ENCODE results near the gene STK32B.

The STK32B gene

DNA sequence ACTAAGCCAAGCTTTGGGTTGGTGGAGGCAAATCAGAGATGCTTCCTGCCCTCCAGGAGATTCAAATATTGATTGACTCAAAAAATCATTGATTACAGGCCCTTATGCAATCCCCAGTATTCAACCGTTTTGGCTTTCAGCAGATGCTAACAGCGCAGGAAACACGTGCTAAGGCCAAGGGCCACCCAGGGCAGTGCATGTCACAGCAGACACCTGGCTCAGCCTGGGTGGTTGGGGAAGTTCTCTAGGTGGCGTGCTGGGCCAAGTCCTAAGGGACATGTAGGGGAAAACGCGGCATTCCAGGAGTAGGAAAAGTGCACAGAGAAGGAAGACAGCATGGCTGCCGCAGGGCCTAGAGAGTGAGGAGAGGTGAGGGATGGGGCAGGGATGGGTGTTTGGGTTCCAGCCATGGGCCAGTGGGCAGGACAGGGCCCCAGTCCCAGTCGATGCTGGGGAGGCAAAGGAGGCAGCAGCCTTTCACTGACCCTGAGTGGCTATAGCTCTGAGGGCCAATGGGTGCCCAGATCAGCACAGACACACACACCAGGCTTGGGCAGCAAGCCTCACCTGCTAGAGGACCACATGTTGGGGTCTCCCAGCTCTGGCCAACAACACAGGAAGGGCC lies 418.0 kb downstream of the STK32B start (continued):
- TF ChIP-seq, protein P1, sequence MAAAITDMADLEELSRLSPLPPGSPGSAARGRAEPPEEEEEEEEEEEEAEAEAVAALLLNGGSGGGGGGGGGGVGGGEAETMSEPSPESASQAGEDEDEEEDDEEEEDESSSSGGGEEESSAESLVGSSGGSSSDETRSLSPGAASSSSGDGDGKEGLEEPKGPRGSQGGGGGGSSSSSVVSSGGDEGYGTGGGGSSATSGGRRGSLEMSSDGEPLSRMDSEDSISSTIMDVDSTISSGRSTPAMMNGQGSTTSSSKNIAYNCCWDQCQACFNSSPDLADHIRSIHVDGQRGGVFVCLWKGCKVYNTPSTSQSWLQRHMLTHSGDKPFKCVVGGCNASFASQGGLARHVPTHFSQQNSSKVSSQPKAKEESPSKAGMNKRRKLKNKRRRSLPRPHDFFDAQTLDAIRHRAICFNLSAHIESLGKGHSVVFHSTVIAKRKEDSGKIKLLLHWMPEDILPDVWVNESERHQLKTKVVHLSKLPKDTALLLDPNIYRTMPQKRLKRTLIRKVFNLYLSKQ (tag by site-specific recombination; IDR thresholded peaks at IDR 0.05; ENCODE audit: borderline replicate concordance): no peak
- TF ChIP-seq ZNF768 (tag by site-specific recombination; IDR thresholded peaks at IDR 0.05) (no peak), ZNF239 (tag by site-specific recombination; IDR thresholded peaks at IDR 0.05) (no peak), MYNN (tag by site-specific recombination; IDR thresholded peaks at IDR 0.05; ENCODE audit: borderline replicate concordance) (no peak), KLF16 (tag by site-specific recombination; IDR thresholded peaks at IDR 0.05) (no peak), ZNF274 (IDR thresholded peaks at IDR 0.05; ENCODE audit: low read length) (no peak), ZNF274 (tag by site-specific recombination; IDR thresholded peaks at IDR 0.05; ENCODE audit: borderline replicate concordance) (no peak), ZNF521 (tag by site-specific recombination; IDR thresholded peaks at IDR 0.05) (no peak), ZNF600 (tag by site-specific recombination; IDR thresholded peaks at IDR 0.05) (no peak), ZNF426 (tag by site-specific recombination; IDR thresholded peaks at IDR 0.05) (no peak), ZNF214 (tag by site-specific recombination; IDR thresholded peaks at IDR 0.05; ENCODE audit: borderline replicate concordance) (no peak)
- TF ChIP-seq, protein P2, sequence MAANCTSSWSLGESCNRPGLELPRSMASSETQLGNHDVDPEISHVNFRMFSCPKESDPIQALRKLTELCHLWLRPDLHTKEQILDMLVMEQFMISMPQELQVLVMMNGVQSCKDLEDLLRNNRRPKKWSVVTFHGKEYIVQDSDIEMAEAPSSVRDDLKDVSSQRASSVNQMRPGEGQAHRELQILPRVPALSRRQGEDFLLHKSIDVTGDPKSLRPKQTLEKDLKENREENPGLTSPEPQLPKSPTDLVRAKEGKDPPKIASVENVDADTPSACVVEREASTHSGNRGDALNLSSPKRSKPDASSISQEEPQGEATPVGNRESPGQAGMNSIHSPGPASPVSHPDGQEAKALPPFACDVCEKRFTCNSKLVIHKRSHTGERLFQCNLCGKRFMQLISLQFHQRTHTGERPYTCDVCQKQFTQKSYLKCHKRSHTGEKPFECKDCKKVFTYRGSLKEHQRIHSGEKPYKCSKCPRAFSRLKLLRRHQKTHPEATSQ (tag by site-specific recombination; IDR thresholded peaks at IDR 0.05): no peak
- TF ChIP-seq, protein P3, sequence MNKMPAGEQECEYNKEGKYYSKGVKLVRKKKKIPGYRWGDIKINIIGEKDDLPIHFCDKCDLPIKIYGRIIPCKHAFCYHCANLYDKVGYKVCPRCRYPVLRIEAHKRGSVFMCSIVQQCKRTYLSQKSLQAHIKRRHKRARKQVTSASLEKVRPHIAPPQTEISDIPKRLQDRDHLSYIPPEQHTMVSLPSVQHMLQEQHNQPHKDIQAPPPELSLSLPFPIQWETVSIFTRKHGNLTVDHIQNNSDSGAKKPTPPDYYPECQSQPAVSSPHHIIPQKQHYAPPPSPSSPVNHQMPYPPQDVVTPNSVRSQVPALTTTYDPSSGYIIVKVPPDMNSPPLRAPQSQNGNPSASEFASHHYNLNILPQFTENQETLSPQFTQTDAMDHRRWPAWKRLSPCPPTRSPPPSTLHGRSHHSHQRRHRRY (tag by site-specific recombination; IDR thresholded peaks at IDR 0.05): no peak

DNA sequence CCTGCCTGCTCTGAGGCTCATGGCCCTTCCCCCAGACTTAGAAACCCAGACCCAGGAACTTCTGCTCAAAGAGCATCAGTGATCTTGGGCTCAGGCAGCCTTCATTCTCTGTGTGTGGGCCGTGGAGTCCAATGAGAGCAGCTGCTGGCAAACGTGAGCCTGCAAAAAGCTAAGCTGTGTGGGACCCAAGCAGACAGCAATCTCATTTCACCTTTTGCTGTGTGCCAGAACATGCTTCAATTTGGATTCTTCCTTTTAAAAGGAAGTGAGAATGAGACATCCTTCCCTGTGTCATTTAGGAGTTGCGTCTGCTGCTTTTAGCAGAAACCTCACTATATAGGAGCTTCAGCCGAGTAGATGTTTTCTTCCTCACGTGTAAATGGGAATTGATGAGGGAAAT lies 418.6 kb downstream of the STK32B start:
- TF ChIP-seq ZNF140 (tag by site-specific recombination; IDR thresholded peaks at IDR 0.05): no peak
- no peaks in the 10 kb centered on the region for H3K4me1 ChIP-seq (ENCODE audit: control insufficient read depth, insufficient read depth, low read length)
- no peak overlapping the region for H3K27ac ChIP-seq (ENCODE audit: extremely low read depth, low read depth, low read length)
- CTCF ChIA-PET: interaction anchor here (0.6 kb wide), 1 partner anchor 475 kb away, joined by 4 read pairs; no protein-coding TSS in a partner anchor
- no peak overlapping the region for H3K4me3 ChIP-seq (ENCODE audit: low read depth, low read length)
- H3K9me3 ChIP-seq (ENCODE audit: control insufficient read depth, insufficient read depth, low read depth, low read length): no peaks in the 10 kb centered on the region
- no peaks in the 10 kb centered on the region for H3K36me3 ChIP-seq (ENCODE audit: control insufficient read depth in 2 of 2, insufficient read depth in 1 of 2, low read length in 2 of 2)
- POLR2A ChIA-PET: no interaction called here

DNA sequence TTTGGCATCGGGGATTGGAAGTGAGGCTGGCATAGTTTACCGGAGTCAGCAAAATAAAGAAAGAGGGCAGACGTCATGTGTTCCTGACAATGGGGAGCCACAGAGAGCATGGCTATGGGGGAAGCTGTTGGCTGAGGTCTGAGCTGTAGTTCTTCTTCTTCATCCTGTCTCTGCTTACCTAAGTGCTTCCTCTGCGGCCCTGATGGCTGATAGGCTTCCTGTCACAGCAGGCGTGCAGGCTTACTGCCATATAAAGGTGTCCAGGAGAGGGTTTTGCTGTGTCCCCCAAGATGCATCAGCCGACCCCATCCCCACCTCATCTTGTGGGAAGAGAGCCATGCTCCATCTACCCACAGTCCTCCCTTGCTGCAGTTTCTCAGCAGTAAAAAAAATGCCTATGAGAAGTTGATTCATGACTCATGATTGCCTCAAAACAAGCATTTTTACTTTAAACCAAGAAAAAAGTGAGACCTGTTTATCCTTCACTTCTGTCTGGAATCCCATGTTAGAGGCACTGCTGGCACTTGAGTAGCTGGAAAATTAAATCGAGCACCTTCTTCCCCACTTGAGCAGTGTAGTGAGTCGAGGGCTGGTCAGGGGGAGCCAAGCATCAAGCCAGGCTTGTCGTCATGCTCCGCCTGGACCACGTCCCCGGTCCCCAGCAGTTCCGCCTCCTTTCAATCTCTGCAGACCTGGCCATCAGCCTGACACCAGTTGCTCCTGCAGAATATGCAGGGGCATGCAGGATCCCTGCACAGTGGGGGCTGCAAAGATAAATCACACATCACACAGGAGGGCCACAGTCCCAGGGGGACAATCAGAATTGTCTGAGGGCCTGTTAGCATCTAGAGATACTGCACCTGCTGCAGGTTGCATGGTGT lies 419.3 kb downstream of the STK32B start:
- ChIA-PET POLR2A (no interaction called here), CTCF (interaction anchor here (0.6 to 0.8 kb wide), 2 partner anchors 320 to 476 kb away, joined by 3 to 4 read pairs; no protein-coding TSS in a partner anchor)
- Histone ChIP-seq H3K9me3 (ENCODE audit: control insufficient read depth, insufficient read depth, low read depth, low read length) (no peaks in the 10 kb centered on the region), H3K27ac (ENCODE audit: extremely low read depth, low read depth, low read length) (no peak overlapping the region), H3K4me3 (ENCODE audit: low read depth, low read length) (no peak overlapping the region), H3K36me3 (ENCODE audit: control insufficient read depth in 2 of 2, insufficient read depth in 1 of 2, low read length in 2 of 2) (no peaks in the 10 kb centered on the region), H3K4me1 (ENCODE audit: control insufficient read depth, insufficient read depth, low read length) (no peaks in the 10 kb centered on the region)
- TF ChIP-seq ZNF202 (tag by site-specific recombination; IDR thresholded peaks at IDR 0.05; ENCODE audit: borderline replicate concordance): no peak
- no peak for TF ChIP-seq ZNF138 (tag by site-specific recombination; IDR thresholded peaks at IDR 0.05; ENCODE audit: borderline replicate concordance)
- no peak for TF ChIP-seq ZNF843 (tag by site-specific recombination; IDR thresholded peaks at IDR 0.05)
- TF ChIP-seq, protein P4, sequence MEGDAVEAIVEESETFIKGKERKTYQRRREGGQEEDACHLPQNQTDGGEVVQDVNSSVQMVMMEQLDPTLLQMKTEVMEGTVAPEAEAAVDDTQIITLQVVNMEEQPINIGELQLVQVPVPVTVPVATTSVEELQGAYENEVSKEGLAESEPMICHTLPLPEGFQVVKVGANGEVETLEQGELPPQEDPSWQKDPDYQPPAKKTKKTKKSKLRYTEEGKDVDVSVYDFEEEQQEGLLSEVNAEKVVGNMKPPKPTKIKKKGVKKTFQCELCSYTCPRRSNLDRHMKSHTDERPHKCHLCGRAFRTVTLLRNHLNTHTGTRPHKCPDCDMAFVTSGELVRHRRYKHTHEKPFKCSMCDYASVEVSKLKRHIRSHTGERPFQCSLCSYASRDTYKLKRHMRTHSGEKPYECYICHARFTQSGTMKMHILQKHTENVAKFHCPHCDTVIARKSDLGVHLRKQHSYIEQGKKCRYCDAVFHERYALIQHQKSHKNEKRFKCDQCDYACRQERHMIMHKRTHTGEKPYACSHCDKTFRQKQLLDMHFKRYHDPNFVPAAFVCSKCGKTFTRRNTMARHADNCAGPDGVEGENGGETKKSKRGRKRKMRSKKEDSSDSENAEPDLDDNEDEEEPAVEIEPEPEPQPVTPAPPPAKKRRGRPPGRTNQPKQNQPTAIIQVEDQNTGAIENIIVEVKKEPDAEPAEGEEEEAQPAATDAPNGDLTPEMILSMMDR (tag by site-specific recombination; IDR thresholded peaks at IDR 0.05): no peak
- TF ChIP-seq, protein P5, sequence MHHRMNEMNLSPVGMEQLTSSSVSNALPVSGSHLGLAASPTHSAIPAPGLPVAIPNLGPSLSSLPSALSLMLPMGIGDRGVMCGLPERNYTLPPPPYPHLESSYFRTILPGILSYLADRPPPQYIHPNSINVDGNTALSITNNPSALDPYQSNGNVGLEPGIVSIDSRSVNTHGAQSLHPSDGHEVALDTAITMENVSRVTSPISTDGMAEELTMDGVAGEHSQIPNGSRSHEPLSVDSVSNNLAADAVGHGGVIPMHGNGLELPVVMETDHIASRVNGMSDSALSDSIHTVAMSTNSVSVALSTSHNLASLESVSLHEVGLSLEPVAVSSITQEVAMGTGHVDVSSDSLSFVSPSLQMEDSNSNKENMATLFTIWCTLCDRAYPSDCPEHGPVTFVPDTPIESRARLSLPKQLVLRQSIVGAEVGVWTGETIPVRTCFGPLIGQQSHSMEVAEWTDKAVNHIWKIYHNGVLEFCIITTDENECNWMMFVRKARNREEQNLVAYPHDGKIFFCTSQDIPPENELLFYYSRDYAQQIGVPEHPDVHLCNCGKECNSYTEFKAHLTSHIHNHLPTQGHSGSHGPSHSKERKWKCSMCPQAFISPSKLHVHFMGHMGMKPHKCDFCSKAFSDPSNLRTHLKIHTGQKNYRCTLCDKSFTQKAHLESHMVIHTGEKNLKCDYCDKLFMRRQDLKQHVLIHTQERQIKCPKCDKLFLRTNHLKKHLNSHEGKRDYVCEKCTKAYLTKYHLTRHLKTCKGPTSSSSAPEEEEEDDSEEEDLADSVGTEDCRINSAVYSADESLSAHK (tag by site-specific recombination; IDR thresholded peaks at IDR 0.05): no peak

Data from HEK293 (cell line).